Sigmoid colon (tissue), 4 donors: ENCODE data around the gene MAGI2.

ENCODE experiments used
- CTCF ChIP-seq, 4 experiments: fragments of 450-650 bp in 3 of 4; fragments of 200-600 bp in 1 of 4; IDR thresholded peaks; one replicate each; pipeline ENCODE4 v1.5.1; 2016 to 2019; ENCODE audit warnings: antibody characterized with exemption in 4 of 4, mild to moderate bottlenecking in 3 of 4, moderate library complexity in 2 of 4
- POLR2AphosphoS5 ChIP-seq, 4 donors: sonication (generic); formaldehyde crosslinking; IDR thresholded peaks; one replicate each; pipeline ENCODE4 v1.6.1; 2017; ENCODE audit warnings: antibody characterized with exemption in 4 of 4

DNA sequence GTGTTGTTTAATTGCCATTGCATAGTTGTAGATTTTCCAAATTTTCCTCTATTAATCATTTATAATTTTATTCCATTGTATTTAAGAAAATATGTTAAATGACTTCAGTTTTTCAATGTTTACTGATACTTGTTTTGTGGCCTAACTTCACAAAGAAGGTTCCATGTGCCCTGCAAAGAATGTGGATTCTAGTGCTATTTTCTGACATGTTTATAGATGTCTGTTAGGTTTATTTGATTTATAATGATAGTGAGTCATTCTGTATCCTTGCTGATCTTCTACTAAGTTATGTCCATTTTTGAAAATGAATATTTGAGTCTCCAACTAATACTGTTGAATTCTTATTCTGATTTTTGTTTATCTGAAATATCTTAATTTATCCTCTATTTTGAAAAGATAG lies 369.0 kb downstream of the MAGI2 start:
- TF ChIP-seq CTCF (IDR thresholded peaks at IDR 0.05) (no peak), POLR2AphosphoS5 (IDR thresholded peaks at IDR 0.05) (no peak)
